Colonic mucosa (tissue), 4 donors: ENCODE data around the gene PTPRN2. TPM values are rescaled to one million over a fixed set of nuclear protein-coding genes. Genes with fewer than 3 reads are reported as not detected.

Source experiments
- DNase-seq: peaks from one replicate; pipeline ENCODE4 v3.0.0-alpha.2; 2020
- H3K27ac ChIP-seq: fragments of 200-600 bp; one replicate; pipeline ENCODE4 v1.8.0; 2021
- H3K27me3 ChIP-seq: fragments of 200-600 bp; one replicate; pipeline ENCODE4 v1.8.0; 2021
- H3K36me3 ChIP-seq: fragments of 200-600 bp; one replicate; pipeline ENCODE4 v1.8.0; 2021
- H3K4me1 ChIP-seq: fragments of 200-600 bp; one replicate; pipeline ENCODE4 v1.8.0; 2021; ENCODE audit warnings: mild to moderate bottlenecking
- H3K4me3 ChIP-seq: fragments of 200-600 bp; one replicate; pipeline ENCODE4 v1.8.0; 2021
- H3K9ac ChIP-seq, 2 donors: one replicate each; pipeline ENCODE4 v1.7.0; 2013; ENCODE audit warnings: control low read depth in 2 of 2, low read depth in 2 of 2, low read length in 2 of 2
- H3K9me3 ChIP-seq: fragments of 200-600 bp; one replicate; pipeline ENCODE4 v1.8.0; 2021
- intact Hi-C: fragments of 100-400 bp; cut with DNase I; formaldehyde crosslinking; loops from one replicate; pipeline ENCODE4 v1.14.1; 2022
- total RNA-seq, 2 donors: library from RNA; stranded (reverse); fragmentation: NEBNext Ultra II Directional in 1 of 2; extraction: Animal tissue kit (Norgen Biotek cat#: 25700) in 1 of 2; gene quantifications; one replicate each; pipeline ENCODE4 v1.2.1, GENCODE V29; 2021
- TF ChIP-seq, protein P1 (sequence below): fragments of 200-600 bp; IDR thresholded peaks from one replicate; pipeline ENCODE4 v1.8.0; 2022; ENCODE audit warnings: antibody characterized with exemption, mild to moderate bottlenecking
- donor health status: healthy.
- donor health status: DM: no; HTN: no; CAD: no.
- donor health status: DM: no; HTN: no; CAD: no.

Gene PTPRN2
- total RNA-seq, 2 donors from 2014 or later: 14.7 to 21.6 TPM

DNA sequence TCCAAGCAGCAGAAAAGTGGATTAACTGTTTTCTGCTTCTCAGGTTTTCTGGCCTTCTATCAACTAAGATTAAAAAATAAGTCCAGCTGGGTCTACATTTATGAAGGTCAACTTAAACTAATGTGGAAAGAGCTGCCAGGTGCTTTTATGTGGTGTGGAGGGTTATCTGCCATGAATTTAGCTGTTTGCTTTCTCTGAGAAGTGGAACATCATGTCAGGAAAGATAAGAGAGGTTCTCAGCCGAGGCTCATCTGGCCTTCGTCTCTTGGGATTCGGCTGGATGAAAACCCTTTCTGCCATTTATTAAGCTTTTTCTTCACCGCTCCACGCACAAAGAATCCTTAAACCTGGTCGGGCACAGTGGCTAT, 5.5 kb downstream of the PTPRN2 start:
- H3K4me3 ChIP-seq: no peak overlapping the region
- H3K9me3 ChIP-seq: no peaks in the 10 kb centered on the region
- H3K27ac ChIP-seq: peak overlapping the region; percentile 47
- TF ChIP-seq, protein P1, sequence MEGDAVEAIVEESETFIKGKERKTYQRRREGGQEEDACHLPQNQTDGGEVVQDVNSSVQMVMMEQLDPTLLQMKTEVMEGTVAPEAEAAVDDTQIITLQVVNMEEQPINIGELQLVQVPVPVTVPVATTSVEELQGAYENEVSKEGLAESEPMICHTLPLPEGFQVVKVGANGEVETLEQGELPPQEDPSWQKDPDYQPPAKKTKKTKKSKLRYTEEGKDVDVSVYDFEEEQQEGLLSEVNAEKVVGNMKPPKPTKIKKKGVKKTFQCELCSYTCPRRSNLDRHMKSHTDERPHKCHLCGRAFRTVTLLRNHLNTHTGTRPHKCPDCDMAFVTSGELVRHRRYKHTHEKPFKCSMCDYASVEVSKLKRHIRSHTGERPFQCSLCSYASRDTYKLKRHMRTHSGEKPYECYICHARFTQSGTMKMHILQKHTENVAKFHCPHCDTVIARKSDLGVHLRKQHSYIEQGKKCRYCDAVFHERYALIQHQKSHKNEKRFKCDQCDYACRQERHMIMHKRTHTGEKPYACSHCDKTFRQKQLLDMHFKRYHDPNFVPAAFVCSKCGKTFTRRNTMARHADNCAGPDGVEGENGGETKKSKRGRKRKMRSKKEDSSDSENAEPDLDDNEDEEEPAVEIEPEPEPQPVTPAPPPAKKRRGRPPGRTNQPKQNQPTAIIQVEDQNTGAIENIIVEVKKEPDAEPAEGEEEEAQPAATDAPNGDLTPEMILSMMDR: no peak
- DNase-seq: no peak
- H3K36me3 ChIP-seq: no peaks in the 10 kb centered on the region
- H3K27me3 ChIP-seq: peaks cover 5% of the 10 kb centered on the region
- peaks cover 9% of the 10 kb centered on the region for H3K4me1 ChIP-seq
- no peak overlapping the region for H3K9ac ChIP-seq
- intact Hi-C loops: no loop called here

DNA sequence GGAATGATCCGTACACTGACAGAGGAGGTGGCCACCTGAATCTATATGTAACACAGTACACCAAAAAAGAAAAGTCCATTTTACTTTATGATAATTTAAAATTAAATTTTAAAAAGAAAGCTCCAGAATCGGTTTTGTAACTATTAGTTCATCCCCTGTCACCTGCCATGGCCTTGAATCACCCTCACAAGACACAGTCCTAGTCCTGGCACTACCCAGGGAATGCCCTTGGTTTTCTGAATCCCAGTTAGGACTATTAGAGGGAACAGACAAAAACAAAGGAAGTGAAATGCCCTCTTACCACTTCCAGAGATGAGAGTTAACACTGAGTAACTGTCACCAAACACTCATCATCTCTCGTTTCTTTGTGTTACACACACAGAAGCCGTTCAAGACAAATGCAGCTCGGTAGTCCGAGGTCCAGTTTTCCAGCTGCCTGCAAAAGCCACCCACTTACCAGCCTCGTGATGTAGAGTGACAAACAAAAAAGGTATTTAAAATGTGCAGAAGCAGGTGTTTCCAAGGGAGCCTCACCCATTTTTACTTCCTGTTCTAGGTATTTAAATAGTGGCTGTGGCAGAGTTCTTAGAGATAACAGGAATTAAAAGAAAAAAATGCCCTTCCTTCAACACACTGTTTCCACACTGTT, 6.1 kb downstream of the PTPRN2 start:
- H3K36me3 ChIP-seq: no peaks in the 10 kb centered on the region
- DNase-seq: peak; percentile 70
- intact Hi-C loops: no loop called here
- no peak overlapping the region for H3K4me3 ChIP-seq
- H3K27me3 ChIP-seq: peaks cover under 1% of the 10 kb centered on the region
- no peak overlapping the region for H3K9ac ChIP-seq
- H3K4me1 ChIP-seq: peaks cover 6% of the 10 kb centered on the region
- TF ChIP-seq, protein P1: no peak
- H3K27ac ChIP-seq: peak overlapping the region; percentile 47
- H3K9me3 ChIP-seq: no peaks in the 10 kb centered on the region

DNA sequence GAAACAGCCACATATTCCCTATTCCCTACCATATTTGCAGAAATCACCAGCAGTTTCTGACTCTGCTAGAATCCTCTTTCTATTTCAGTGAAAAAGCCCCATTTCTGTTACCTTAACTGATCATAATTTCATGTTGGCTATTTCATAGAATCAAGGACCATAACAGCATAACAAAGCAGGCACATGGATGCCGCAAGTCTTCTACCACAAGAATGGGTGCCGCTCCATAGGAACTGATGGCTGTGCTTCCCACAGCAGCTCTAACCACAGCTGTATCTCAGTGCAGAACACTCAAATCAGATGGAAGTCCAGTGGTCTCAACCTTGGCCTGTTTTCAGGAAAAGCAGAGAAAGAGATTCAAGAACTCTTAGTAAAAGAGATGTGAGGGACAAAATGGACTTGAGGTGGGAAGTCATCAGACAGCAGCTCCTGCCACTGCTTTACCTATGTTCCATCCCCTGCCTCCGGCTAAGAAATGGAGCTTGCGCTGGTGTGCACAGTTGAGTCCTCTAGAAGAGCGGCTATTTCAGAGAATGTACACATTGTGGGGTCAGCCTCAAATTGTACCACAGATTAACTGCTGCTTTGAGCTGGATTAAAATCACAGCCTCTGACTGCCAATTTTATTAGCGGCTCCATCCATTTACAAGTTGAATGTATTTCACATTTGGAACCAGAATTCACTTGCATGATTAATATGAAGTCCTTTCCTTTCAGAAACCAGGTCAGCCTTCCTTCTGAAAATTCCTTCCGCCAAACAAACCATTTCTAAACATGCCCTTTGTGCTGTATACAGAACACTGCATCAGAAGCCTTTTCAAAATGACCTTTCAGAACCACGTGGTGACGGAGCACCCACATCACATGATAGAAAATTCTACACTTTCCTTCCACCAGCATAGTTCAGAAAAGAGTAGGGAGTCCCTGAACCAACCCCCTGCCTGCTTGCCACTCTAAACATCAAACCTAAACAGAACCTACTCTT, 7.7 kb downstream of the PTPRN2 start:
- Histone ChIP-seq H3K4me3 (no peak overlapping the region), H3K27ac (no peak overlapping the region), H3K4me1 (no peaks in the 10 kb centered on the region), H3K9ac (no peak overlapping the region), H3K36me3 (no peaks in the 10 kb centered on the region), H3K27me3 (no peaks in the 10 kb centered on the region), H3K9me3 (no peaks in the 10 kb centered on the region)
- DNase-seq: no peak
- intact Hi-C loops: no loop called here
- TF ChIP-seq, protein P1: no peak

DNA sequence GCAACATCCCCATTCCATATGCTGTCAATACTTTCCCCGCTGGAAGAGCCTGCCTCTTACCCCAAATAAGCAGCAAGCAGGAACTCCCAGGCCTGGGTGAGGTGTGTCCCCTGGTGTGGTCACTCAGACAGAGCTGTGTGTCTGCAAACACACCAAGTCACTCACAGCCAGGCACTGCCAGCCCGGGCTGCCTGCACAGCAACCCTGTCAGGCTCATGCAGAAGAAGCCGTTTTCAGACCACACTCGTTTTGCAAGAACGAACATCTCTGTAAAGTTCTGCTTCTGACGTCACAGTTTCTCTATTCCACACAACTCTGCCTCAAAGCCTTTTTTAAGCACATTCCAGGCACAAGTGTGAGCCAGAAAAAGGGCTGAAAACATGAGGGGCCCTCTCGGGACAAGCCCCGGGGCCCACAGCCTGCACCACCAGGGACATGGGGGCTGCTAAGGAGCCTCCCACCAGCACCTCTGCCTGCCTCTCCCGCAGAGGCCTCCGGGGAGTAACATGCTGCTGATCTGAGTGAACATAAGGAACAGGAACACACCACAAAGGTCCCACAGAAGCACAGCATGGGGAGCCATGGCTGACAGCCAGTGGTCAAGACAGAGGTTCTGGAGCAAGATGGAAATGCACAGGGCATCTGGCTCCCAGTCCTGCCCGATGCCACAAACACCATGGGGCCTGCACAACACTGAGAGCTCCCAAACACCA, 11.4 kb downstream of the PTPRN2 start:
- H3K27ac ChIP-seq: no peak overlapping the region

More for the DNA sequence above, 11.4 kb downstream of the PTPRN2 start:
- H3K9me3 ChIP-seq: no peaks in the 10 kb centered on the region
- no peaks in the 10 kb centered on the region for H3K27me3 ChIP-seq
- intact Hi-C loops: no loop called here
- H3K9ac ChIP-seq: no peak overlapping the region
- no peak overlapping the region for H3K4me3 ChIP-seq
- no peak for DNase-seq
- TF ChIP-seq, protein P1: no peak
- H3K4me1 ChIP-seq: no peaks in the 10 kb centered on the region
- no peaks in the 10 kb centered on the region for H3K36me3 ChIP-seq
